ENCODE data around the gene MYZAP.

DNA sequence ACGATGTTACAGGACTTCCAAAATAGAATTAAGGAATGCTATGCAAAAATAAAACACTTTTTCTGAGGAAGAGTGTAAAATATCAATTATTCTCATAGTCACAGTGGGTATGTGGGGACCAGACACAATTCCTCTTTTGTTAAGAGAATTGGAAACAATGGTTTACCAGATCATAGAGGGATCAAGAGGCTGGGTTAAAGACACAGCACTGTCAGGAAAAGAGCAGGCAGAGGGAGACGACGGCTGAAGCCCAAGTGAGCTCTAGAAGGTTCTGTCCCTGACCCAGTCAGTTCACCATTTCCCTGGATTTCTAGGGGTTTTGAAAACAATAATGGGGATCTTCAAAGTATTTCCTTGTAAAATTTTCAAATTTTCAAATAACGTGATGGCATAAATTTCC is 60.8 kb downstream of the MYZAP start:
- TF ChIP-seq, protein P1, sequence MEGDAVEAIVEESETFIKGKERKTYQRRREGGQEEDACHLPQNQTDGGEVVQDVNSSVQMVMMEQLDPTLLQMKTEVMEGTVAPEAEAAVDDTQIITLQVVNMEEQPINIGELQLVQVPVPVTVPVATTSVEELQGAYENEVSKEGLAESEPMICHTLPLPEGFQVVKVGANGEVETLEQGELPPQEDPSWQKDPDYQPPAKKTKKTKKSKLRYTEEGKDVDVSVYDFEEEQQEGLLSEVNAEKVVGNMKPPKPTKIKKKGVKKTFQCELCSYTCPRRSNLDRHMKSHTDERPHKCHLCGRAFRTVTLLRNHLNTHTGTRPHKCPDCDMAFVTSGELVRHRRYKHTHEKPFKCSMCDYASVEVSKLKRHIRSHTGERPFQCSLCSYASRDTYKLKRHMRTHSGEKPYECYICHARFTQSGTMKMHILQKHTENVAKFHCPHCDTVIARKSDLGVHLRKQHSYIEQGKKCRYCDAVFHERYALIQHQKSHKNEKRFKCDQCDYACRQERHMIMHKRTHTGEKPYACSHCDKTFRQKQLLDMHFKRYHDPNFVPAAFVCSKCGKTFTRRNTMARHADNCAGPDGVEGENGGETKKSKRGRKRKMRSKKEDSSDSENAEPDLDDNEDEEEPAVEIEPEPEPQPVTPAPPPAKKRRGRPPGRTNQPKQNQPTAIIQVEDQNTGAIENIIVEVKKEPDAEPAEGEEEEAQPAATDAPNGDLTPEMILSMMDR (IDR thresholded peaks at IDR 0.05), result no peak
- TF ChIP-seq EP300 (IDR thresholded peaks at IDR 0.05), result no peak
- no peak for TF ChIP-seq POLR2A (IDR thresholded peaks at IDR 0.05)
